SH-SY5Y (cell line): ENCODE measurements around the gene TMEM132C.

Experiments used
- GATA2 ChIP-seq: IDR thresholded peaks from 2 replicates; pipeline ENCODE4 v1.6.1; 2011; ENCODE audit warnings: mild to moderate bottlenecking, low read depth, low read length
- GATA3 ChIP-seq: IDR thresholded peaks from 2 replicates; pipeline ENCODE4 v1.6.1; 2011; ENCODE audit warnings: low read depth, mild to moderate bottlenecking, low read length, moderate library complexity

DNA sequence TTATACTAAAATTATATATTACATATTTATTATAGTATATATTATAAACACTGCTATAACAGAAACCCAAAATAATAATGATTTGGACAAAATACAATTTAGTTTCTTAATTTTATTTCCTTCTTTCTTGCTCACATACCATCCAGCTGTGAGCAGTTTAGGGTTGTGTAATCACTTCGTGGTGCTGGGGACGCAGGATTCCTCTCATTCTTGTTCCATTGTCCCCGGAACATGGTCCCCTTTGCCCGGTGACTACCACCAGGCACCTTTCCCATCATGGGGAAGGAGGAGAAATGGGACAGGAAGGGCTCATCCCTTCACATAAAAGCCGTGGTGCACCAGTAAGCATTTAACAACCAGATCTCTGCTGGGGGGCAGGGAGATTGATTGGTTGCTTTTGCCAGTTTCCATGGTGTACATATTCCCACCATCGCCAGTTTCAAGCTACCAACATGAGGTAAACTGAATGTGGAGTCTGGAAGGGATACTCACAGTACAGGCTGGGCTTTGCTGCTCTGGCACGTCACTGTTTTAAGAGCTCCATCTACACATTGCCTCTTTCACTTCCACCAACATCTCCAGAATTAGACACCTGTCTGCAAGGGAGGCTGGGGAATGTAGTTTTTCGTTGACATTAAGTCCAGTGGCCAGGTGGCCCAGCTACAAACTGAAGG, 191.5 kb downstream of the TMEM132C start:
- TF ChIP-seq GATA2 (no peak), GATA3 (no peak)
